ENCODE results near the gene CPOX. TPM values are rescaled to one million over a fixed set of nuclear protein-coding genes. Genes with fewer than 3 reads are reported as not detected.

The CPOX gene
- total and polyA plus RNA-seq, 4 donors = 9.8 to 22.2 (median 13.2) TPM

DNA sequence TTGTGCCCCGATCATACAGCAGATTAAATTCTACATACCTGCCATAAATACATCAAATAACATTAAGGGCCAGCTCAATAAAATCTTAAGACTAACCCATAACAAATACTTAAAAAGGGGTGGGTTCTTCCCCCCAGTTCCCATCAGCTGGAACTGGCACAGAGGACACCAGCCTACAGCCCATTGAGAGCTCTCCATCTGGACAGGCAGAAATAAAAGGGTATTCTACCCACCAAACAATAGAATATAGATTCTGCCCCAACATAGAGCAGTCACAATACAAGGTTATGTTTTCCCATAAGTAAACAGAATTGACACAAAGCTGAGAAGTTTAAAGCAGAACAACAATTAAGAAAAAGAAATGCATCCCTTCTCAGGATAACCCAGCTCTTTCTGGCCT, 11.9 kb downstream of the CPOX start:
- Histone ChIP-seq H3K9me3 (ENCODE audit: control insufficient read depth in 4 of 4, insufficient read depth in 3 of 4, low read length in 3 of 4) (no peaks in the 10 kb centered on the region), H3K4me1 (ENCODE audit: control insufficient read depth in 5 of 5, insufficient read depth in 5 of 5, low read length in 5 of 5) (no peaks in the 10 kb centered on the region), H3K27ac (ENCODE audit: low read depth in 1 of 2, low read length in 1 of 2) (no peak overlapping the region), H3K27me3 (ENCODE audit: control insufficient read depth in 3 of 3, insufficient read depth in 3 of 3, low read length in 2 of 3) (no peaks in the 10 kb centered on the region), H3K4me3 (no peak overlapping the region), H3K36me3 (ENCODE audit: control insufficient read depth in 4 of 4, insufficient read depth in 4 of 4, low read length in 4 of 4) (peaks cover 5 to 27% (median 11%) of the 10 kb centered on the region in 4 donors), H3K9ac (ENCODE audit: insufficient read depth in 1 of 2, low read length in 2 of 2) (no peak overlapping the region)
- DNase-seq (no peak), ATAC-seq (ENCODE audit: insufficient read depth, low FRiP score) (no peak)
- TF ChIP-seq CTCF (IDR thresholded peaks at IDR 0.05; ENCODE audit: control extremely low read depth, extremely low read depth) = no peak
- 96 to 100% methylated on average over 1 of the region's 1 CpG for WGBS, 2 donors

DNA sequence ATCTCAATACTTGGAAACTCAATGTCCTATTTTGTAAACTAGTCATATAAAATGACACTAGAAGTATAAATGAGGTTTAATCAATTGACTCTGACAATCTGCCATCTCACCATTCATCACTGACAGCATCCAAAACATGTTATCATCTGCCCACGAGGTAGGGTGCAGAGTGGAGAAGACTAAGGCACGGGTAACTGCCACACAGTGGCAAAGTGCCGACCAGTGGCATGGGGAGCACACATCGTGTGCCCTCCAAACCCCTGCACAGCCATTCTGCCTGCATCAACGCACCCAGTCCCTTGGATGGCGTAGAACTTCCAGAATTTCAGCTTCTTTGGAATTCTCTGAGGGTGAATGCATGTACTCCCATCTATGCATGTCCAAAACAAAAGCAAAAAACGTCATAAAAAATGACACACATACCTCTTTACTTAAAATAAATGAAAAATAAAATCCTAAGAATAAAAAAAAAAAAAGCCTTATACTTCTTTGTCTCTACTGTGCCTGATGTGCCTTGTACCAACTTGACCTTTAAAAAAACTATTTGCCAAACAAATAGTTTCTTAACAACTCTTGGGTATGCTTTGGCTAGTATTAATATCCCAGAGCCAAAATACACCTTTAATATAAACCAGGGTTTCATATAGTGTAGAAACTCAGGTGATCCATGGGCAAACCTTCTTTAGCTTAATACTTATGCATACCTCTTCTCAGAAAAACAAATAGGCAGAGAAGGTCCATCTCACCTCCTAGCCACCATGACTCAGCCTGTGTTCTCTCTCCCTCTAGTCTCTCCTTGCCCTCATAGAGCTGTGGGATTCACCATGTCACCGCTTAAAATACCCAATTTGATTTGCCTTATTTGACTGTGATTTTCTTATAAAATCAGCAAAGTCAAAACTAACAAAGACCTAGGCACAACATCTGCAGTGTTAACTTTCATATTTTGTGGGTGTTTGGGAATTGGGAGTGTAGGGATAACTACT, 12.7 kb downstream of the CPOX start:
- WGBS, 2 donors = 92 to 95% methylated on average over 8 of the region's 8 CpGs
- no peak for DNase-seq
- Histone ChIP-seq H3K9me3 (ENCODE audit: control insufficient read depth in 4 of 4, insufficient read depth in 3 of 4, low read length in 3 of 4) (no peaks in the 10 kb centered on the region), H3K27me3 (ENCODE audit: control insufficient read depth in 3 of 3, insufficient read depth in 3 of 3, low read length in 2 of 3) (no peaks in the 10 kb centered on the region), H3K36me3 (ENCODE audit: control insufficient read depth in 4 of 4, insufficient read depth in 4 of 4, low read length in 4 of 4) (peaks cover 5 to 27% (median 11%) of the 10 kb centered on the region in 4 donors), H3K4me1 (ENCODE audit: control insufficient read depth in 5 of 5, insufficient read depth in 5 of 5, low read length in 5 of 5) (no peaks in the 10 kb centered on the region), H3K4me3 (no peak overlapping the region), H3K9ac (ENCODE audit: insufficient read depth in 1 of 2, low read length in 2 of 2) (no peak overlapping the region), H3K27ac (ENCODE audit: low read depth in 1 of 2, low read length in 1 of 2) (no peak overlapping the region)
- no peak for ATAC-seq (ENCODE audit: insufficient read depth, low FRiP score)
- TF ChIP-seq CTCF (IDR thresholded peaks at IDR 0.05; ENCODE audit: control extremely low read depth, extremely low read depth) = no peak

DNA sequence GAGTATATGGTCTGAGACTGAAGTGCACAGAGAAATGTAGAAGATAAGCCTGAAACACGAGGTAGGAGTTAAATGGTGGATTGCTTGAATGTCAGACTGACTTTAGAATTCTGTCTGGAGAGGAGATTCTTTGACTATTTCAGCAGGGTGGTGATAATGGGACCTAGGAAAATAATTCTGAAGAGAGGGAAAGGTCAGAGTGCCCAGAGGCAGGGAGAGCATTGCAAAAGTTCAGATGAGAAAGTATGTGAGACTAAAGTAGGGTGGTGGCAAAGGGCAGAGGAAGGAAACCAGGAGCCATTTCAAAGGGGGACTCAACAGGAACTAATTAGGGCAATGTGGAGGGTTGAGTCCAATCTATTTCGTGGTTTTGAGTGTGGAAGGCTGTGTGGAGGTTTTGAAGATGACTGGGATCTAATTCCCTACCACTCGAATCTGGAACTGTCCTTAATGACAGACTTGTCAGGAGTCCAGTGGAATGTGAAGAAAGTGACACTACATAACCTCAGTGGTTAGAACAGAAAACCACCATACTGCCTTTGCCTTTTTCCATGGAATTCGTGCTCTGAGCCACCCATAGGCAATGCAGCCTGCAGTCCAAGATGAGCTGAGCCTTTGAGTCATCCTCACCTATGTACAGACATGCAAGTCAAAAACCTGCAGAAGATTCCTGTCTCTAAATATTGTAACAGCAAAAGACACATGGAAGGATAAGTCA, 16.1 kb downstream of the CPOX start:
- no peaks in the 10 kb centered on the region for H3K27me3 ChIP-seq (ENCODE audit: control insufficient read depth in 3 of 3, insufficient read depth in 3 of 3, low read length in 2 of 3)
- H3K9me3 ChIP-seq (ENCODE audit: control insufficient read depth in 4 of 4, insufficient read depth in 3 of 4, low read length in 3 of 4) = no peaks in the 10 kb centered on the region
- ATAC-seq (ENCODE audit: insufficient read depth, low FRiP score) (no peak), DNase-seq (no peak)
- TF ChIP-seq CTCF (IDR thresholded peaks at IDR 0.05; ENCODE audit: control extremely low read depth, extremely low read depth) = no peak
- WGBS, 2 donors = 79 to 81% methylated on average over 4 of the region's 4 CpGs
- no peak overlapping the region for H3K27ac ChIP-seq (ENCODE audit: low read depth in 1 of 2, low read length in 1 of 2)
- no peak overlapping the region for H3K4me3 ChIP-seq
- H3K36me3 ChIP-seq (ENCODE audit: control insufficient read depth in 4 of 4, insufficient read depth in 4 of 4, low read length in 4 of 4) = peaks cover 0 to 13% (median 6%) of the 10 kb centered on the region in 4 donors
- H3K9ac ChIP-seq (ENCODE audit: insufficient read depth in 1 of 2, low read length in 2 of 2) = no peak overlapping the region
- no peaks in the 10 kb centered on the region for H3K4me1 ChIP-seq (ENCODE audit: control insufficient read depth in 5 of 5, insufficient read depth in 5 of 5, low read length in 5 of 5)

All from lung (tissue), 12 donors.